Endometrium (tissue), 2 donors: ENCODE measurements around the gene SH3BP5L.
A peak's percentile ranks its signal among the peaks of the same experiment; 100 is the strongest.
"Not testable (repeated sequence)": the region's sequence is repeated elsewhere in the genome, so short reads cannot be mapped to it uniquely, and the experiment has no call there.

ENCODE experiments used
- FAIRE-seq: peaks from 2 replicates; lab custom pipeline; 2012; peaks lifted over from hg19 to GRCh38; lab: Jason Lieb, UNC
- donor health status: control.
- donor health status: control.

The SH3BP5L gene

DNA sequence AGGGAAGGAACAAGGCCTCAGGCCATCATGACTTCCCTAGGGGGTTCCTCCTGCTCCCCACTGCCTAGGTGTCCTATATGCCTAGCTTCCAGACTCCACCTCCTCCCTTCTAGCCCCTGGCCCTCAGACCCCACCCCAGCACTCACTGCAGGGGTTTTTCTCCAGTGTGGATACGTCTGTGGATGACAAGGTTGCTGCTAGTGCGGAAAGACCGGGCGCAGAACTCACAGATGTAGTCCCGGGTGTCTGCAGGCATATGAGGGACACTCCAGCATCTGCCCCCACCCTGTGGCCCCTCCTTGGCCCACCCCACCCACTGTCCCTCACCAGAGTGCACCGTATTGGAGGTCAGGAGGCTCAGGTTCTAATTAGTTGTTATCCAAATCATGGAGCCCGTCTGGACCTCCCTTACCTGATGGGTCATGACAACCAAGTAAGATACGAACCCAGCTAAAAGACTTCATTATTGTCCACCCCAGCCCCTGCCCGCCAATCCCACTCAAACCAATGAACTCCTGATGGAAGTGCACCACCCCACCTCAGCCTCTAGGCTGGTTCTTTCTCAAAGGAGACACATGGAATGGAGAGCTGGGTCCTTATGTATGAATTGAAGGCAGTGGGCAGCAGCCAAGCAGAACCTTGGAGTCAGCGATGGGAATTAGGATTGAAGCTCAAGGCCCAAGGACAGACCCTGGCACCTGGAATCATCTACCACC, 25.0 kb upstream of the SH3BP5L start:
- no peak for FAIRE-seq

- no peak for FAIRE-seq
These were observed 24.4 kb upstream of the SH3BP5L start for GRCh38 chr1:248850124-248850523.

DNA sequence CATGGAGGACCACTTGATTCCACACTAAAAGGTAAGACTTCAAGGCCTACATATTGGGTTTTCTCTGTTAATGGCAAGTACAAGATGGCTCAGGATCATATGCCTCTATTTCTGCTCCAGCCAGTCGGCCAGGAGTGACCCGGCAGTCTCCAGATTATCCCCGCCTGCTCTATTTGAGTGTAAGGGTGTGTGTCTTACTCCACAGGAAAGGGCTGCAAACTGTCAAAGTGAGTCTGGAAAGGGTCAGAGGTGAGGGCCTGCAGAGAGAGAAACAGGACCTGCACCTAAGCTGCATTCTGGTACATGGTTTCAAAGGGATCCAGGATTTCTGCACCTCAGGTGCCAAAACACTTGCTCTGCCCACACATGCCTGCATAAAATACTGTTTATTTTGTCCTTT, 23.9 kb upstream of the SH3BP5L start:
- no peak for FAIRE-seq

DNA sequence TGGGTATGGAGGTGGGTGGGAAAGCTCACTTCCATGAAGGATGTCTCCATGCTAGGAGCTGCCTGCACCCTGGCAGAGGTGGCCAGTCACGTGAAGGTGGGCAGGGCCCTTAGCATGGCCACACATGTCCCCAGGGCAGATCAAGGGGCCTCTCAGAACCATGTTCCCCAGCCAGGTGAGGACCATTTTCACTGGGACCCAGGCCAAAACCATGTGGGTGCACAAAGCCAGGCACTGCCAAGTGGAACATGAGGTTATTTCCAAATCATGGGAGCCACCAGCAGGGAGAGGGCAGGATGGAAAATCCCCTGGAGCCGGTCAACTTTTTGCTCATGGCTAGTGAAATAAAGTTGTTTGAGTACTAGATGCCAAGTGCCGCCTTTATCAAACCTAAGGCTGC, 23.4 kb upstream of the SH3BP5L start:
- no peak for FAIRE-seq

GRCh38 chr1:248848602-248849001, 22.9 kb upstream of the SH3BP5L start:
- FAIRE-seq = no peak

GRCh38 chr1:248847956-248848561, 22.3 kb upstream of the SH3BP5L start:
- FAIRE-seq = no peak

- FAIRE-seq = no peak
These were observed 21.7 kb upstream of the SH3BP5L start for GRCh38 chr1:248847181-248847955.

GRCh38 chr1:248844526-248844925, 18.8 kb upstream of the SH3BP5L start:
- FAIRE-seq = no peak

GRCh38 chr1:248843687-248844086, 18.0 kb upstream of the SH3BP5L start:
- no peak for FAIRE-seq

DNA sequence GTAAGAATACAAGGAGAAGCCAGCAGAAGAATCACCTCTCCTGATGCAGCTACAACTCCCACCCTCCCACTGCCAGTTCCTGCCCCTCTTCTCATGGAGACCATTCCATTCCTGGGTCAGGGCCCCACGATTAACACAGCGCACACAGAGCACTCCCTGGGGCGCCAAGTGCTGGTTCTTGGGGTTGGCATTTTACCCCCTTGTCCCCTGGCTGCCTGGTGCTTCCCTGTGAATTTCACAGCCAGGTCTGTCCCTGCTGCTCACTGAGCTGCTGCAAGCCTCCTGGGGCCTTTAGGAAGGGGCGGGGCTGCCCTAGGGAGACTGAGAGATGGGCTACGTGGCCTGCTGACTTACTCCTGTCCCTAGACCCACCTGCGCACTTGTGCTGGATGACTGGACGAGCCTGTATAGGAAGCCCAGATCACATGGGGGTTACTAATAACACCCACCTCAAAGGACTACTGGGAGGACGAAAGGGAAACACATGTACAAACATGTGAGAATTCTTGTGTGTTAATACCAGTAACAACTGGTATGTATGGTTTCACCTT, 17.1 kb upstream of the SH3BP5L start:
- no peak for FAIRE-seq

DNA sequence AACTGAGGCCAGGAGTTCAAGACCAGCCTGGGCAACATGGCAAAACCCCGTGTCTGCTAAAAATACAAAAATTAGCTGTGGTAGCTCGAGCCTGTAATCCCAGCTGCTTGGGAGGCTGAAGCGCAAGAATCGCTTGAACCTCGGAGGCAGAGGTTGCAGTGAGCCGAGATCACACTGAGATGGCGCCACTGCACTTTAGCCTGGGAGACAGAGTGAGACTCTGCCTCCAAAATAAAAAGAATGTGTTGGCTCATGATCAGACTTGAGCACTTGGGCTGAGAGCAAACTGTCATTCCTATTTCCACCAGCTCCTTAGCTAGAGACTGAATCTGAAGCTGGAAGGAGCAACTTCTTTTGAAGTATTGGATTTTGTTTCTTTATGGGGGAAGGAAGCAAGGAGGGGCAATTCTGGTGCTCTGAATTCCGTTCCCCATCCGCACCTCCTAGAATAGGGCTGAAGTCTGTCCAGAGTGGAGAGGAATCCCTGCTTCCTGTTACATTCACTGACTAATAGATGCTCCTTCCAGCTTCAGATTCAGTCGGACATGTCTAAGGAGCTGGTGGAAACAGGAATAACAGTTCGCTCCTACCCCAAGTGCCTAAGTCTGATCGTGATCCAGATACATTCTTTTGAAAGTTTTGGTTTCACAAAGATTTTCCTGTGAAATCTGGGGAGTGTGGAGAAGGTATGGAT, 16.1 kb upstream of the SH3BP5L start:
- no peak for FAIRE-seq

GRCh38 chr1:248840946-248841345, 15.2 kb upstream of the SH3BP5L start:
- no peak for FAIRE-seq

DNA sequence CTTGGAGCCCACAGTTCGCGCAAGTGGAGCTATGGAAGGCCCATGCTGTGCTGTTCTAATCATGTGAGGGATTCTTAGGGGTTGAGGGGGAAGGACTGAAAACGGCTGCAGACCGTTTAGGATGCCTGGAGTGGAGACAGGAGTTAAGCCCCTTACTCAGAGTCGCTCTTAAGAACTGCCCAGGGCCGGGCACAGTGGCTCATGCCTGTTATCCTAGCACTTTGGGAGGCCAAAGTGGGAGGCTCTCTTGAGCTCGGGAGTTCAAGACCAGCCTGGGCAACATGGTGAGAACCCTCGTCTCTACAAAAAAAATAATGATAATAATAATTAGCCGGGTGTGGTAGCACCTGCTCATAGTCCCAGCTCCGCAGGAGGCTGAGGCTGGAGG, 13.4 kb upstream of the SH3BP5L start:
- FAIRE-seq = no peak

GRCh38 chr1:248838357-248839167, 12.8 kb upstream of the SH3BP5L start:
- no peak for FAIRE-seq

GRCh38 chr1:248837781-248838356, 12.2 kb upstream of the SH3BP5L start, which contains the start of gene ZNF672:
ZNF672 (plus strand) TSS chr1:248838224; CDS start chr1:248847275, 9,051 bp downstream.
- peak; percentile 76 for FAIRE-seq

DNA sequence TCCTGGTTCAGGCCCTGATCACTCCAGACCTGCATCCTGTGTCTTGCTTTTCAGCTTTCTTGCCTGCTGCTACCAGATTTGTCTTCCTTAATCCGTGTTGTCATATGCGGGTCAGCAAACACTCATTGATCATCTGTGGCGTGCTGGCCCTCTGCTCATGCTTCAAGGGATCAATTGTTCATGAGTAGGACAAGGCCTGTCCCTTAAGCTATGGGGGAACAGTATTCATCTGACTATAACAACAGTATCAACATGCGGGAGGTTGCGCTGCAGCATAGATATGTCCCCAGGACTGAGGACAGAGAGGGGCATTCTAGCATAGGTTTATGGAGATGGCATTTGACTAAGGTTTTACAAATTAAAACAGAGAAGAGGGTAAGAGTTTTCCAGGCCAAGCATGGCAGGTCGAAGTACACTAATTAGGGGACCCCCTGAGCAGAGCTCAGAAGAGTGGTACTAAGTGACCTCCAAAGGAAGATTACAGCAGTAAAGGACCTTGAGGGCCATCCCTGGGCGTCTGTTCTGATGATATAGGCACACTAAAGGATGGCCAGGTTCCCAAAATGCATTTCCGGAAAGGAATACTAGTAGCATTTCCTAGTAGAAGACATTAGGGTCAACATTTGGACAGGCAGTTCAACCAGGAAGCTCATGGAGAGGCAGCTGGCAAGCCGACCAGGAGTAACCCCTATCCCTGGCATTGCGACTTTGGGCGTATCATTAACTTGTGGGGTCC, 11.5 kb upstream of the SH3BP5L start:
- no peak for FAIRE-seq

GRCh38 chr1:248834343-248834940, 8.7 kb upstream of the SH3BP5L start:
- no peak for FAIRE-seq

DNA sequence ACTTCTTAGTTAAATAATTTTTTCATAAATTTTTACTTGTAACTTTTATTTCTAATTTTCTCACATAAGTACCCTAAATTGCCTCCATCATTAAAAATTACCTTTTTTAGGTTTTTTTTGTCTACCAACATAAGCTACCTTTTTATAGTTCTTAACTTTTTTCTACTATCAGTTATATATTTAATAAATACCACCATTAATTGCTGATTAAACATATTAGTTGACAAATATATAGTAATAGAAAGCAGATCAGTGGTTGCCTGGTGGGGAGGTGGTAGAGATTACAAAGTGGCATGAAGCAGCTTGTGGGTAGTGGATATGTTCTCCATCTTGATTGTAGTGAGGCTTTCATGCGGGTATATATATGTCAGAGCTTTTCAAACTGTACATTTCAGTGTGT, 6.1 kb upstream of the SH3BP5L start:
- FAIRE-seq = no peak

GRCh38 chr1:248830718-248831017, 5.0 kb upstream of the SH3BP5L start:
- FAIRE-seq = not testable (repeated sequence)

GRCh38 chr1:248828845-248829244, 3.1 kb upstream of the SH3BP5L start:
- FAIRE-seq = no peak
